H1 (cell line): ENCODE data around the gene MYLK2. TPM values are rescaled to one million over a fixed set of nuclear protein-coding genes. Genes with fewer than 3 reads are reported as not detected.

ENCODE experiments used
- CTCF ChIA-PET: fragments of 300-600 bp; sonication (Branson Sonifier 250); formaldehyde crosslinking; loops from one replicate; lab custom pipeline; 2021; ENCODE audit not compliant: partially characterized antibody; lab: Charles Lee
- POLR2A ChIA-PET: fragments of 300-600 bp; sonication (Branson Sonifier 250); formaldehyde crosslinking; loops from one replicate; lab custom pipeline; 2021; ENCODE audit warnings: inconsistent platforms; ENCODE audit not compliant: partially characterized antibody; lab: Charles Lee
- DNase-seq, 2 experiments: peaks; one replicate each; pipeline versions ENCODE4 v3.0.0 to v3.0.0-alpha.2; 2010 to 2022; ENCODE audit warnings: low spot score in 2 of 2, low read depth in 1 of 2, mixed read lengths in 1 of 2
- FAIRE-seq: peaks from 2 replicates; lab custom pipeline; 2011; peaks lifted over from hg19 to GRCh38; lab: Jason Lieb, UNC
- H2AFZ ChIP-seq: 2 replicates; pipeline ENCODE4 v1.8.1; 2012; ENCODE audit warnings: low read length, inconsistent platforms
- H2AK5ac ChIP-seq: 2 replicates; pipeline ENCODE4 v1.6.1; 2013; ENCODE audit warnings: low read depth, low read length
- H2BK120ac ChIP-seq: replicated peaks from 2 replicates; pipeline ENCODE3; 2013; ENCODE audit warnings: low read depth, low read length, inconsistent platforms
- H2BK12ac ChIP-seq: 2 replicates; pipeline ENCODE4 v1.6.1; 2013; ENCODE audit warnings: low read depth, low read length
- H2BK15ac ChIP-seq: 2 replicates; pipeline ENCODE4 v1.6.1; 2013; ENCODE audit warnings: low read length
- H2BK20ac ChIP-seq: 2 replicates; pipeline ENCODE4 v1.6.1; 2013; ENCODE audit warnings: low read length
- H2BK5ac ChIP-seq: 2 replicates; pipeline ENCODE4 v1.6.1; 2013; ENCODE audit warnings: low read depth, low read length
- H3K14ac ChIP-seq: 2 replicates; pipeline ENCODE4 v1.6.1; 2013; ENCODE audit warnings: inconsistent platforms; ENCODE audit not compliant: insufficient read length
- H3K18ac ChIP-seq: 2 replicates; pipeline ENCODE4 v1.6.1; 2013; ENCODE audit warnings: low read length; ENCODE audit errors: extremely low read depth
- H3K23ac ChIP-seq: 2 replicates; pipeline ENCODE4 v1.6.1; 2013; ENCODE audit warnings: inconsistent platforms; ENCODE audit not compliant: insufficient read length
- H3K23me2 ChIP-seq: 2 replicates; pipeline ENCODE4 v1.6.1; 2013; ENCODE audit warnings: low read depth, low read length
- H3K27ac ChIP-seq: 2 replicates; pipeline ENCODE4 v1.6.1; 2011; ENCODE audit warnings: low read depth, low read length, inconsistent platforms
- H3K27me3 ChIP-seq, 4 experiments: replicated peaks in 1 of 4; 1 replicate in 1 of 4; 2 replicates in 3 of 4; pipeline versions ENCODE4 v1.6.1 to v1.8.1; 2011 to 2013; ENCODE audit warnings: low read length in 3 of 4, mild to moderate bottlenecking in 3 of 4, inconsistent platforms in 2 of 4, mixed read lengths in 2 of 4, moderate library complexity in 1 of 4; ENCODE audit not compliant: control insufficient read depth in 3 of 4, insufficient read depth in 3 of 4; ENCODE audit errors: extremely low read depth in 1 of 4
- H3K36me3 ChIP-seq, 4 experiments: 2 replicates each; pipeline versions ENCODE4 v1.6.1 to v1.8.1; 2011 to 2013; ENCODE audit warnings: mild to moderate bottlenecking in 4 of 4, low read length in 3 of 4, moderate library complexity in 2 of 4, control low read depth in 1 of 4, inconsistent platforms in 1 of 4; ENCODE audit not compliant: insufficient read depth in 4 of 4, control insufficient read depth in 2 of 4
- H3K4ac ChIP-seq: replicated peaks from 2 replicates; pipeline ENCODE3; 2013; ENCODE audit warnings: low read length, low read depth, mixed read lengths, inconsistent platforms; ENCODE audit not compliant: insufficient read length
- H3K4me1 ChIP-seq, 4 experiments: replicated peaks in 1 of 4; 1 replicate in 1 of 4; 2 replicates in 3 of 4; pipeline versions ENCODE4 v1.6.1 to v1.8.1; 2011 to 2013; ENCODE audit warnings: low read length in 3 of 4, inconsistent platforms in 2 of 4, mixed read lengths in 1 of 4; ENCODE audit not compliant: insufficient read depth in 4 of 4, control insufficient read depth in 3 of 4
- H3K4me2 ChIP-seq, 2 experiments: 2 replicates each; pipeline versions ENCODE4 v1.6.1 to v1.8.1; 2011 to 2013; ENCODE audit warnings: low read depth in 2 of 2, low read length in 2 of 2, control low read depth in 1 of 2, inconsistent platforms in 1 of 2, mild to moderate bottlenecking in 1 of 2; ENCODE audit not compliant: insufficient read depth in 1 of 2
- H3K4me3 ChIP-seq, 4 experiments: fragments of 200-600, 300-600 bp in 1 of 4; sonication (generic), shearing (Covaris generic), sonication (Bioruptor Twin) in 1 of 4; 2 replicates each; pipeline versions ENCODE4 v1.5.1 to v1.8.1; 2011 to 2016; ENCODE audit warnings: low read length in 4 of 4, low read depth in 3 of 4, control low read depth in 2 of 4, inconsistent platforms in 2 of 4, mild to moderate bottlenecking in 2 of 4, mixed read lengths in 1 of 4, moderate library complexity in 1 of 4; ENCODE audit not compliant: insufficient read depth in 2 of 4; ENCODE audit errors: extremely low read depth in 1 of 4
- H3K56ac ChIP-seq: replicated peaks from 2 replicates; pipeline ENCODE3; 2013; ENCODE audit warnings: low read depth, mild to moderate bottlenecking, mixed read lengths, low read length, inconsistent platforms; ENCODE audit not compliant: insufficient read length
- H3K79me1 ChIP-seq: 2 replicates; pipeline ENCODE4 v1.6.1; 2013; ENCODE audit warnings: low read depth, low read length, control low read depth
- H3K79me2 ChIP-seq, 2 experiments: 2 replicates each; pipeline versions ENCODE4 v1.6.1 to v1.8.1; 2012 to 2013; ENCODE audit warnings: low read length in 2 of 2, mild to moderate bottlenecking in 2 of 2, inconsistent platforms in 1 of 2; ENCODE audit not compliant: insufficient read depth in 2 of 2, control insufficient read depth in 1 of 2
- H3K9ac ChIP-seq, 4 experiments: replicated peaks in 1 of 4; 1 replicate in 1 of 4; 2 replicates in 3 of 4; pipeline versions ENCODE4 v1.6.1 to v1.8.1; 2011 to 2013; ENCODE audit warnings: low read depth in 3 of 4, low read length in 3 of 4, control low read depth in 2 of 4, mild to moderate bottlenecking in 2 of 4, moderate library complexity in 2 of 4, inconsistent platforms in 1 of 4; ENCODE audit errors: extremely low read depth in 1 of 4
- H3K9me3 ChIP-seq, 2 experiments: 2 replicates each; pipeline versions ENCODE4 v1.6.1 to v1.8.1; 2012 to 2013; ENCODE audit warnings: mild to moderate bottlenecking in 2 of 2, moderate library complexity in 2 of 2, control low read depth in 1 of 2, inconsistent platforms in 1 of 2, low read depth in 1 of 2, low read length in 1 of 2, mixed read lengths in 1 of 2; ENCODE audit not compliant: insufficient read depth in 2 of 2
- H4K20me1 ChIP-seq, 2 experiments: replicated peaks in 1 of 2; 2 replicates each; pipeline versions ENCODE3 to v1.8.1; 2011 to 2013; ENCODE audit warnings: inconsistent platforms in 2 of 2, low read length in 2 of 2, mild to moderate bottlenecking in 1 of 2; ENCODE audit not compliant: insufficient read depth in 2 of 2, control insufficient read depth in 1 of 2
- H4K5ac ChIP-seq: 2 replicates; pipeline ENCODE4 v1.6.1; 2013; ENCODE audit warnings: low read length, low read depth, mixed read lengths, inconsistent platforms; ENCODE audit not compliant: insufficient read length
- H4K8ac ChIP-seq: 2 replicates; pipeline ENCODE4 v1.8.0; 2013; ENCODE audit warnings: mild to moderate bottlenecking, moderate library complexity, low read length, inconsistent platforms; ENCODE audit not compliant: insufficient read depth; ENCODE audit errors: extremely low read depth
- H4K91ac ChIP-seq: replicated peaks from 2 replicates; pipeline ENCODE3; 2013; ENCODE audit warnings: low read length, mixed read lengths, inconsistent platforms; ENCODE audit not compliant: insufficient read length
- CBX5 ChIP-seq: fragments of 300-800, 300-1000 bp; sonication (generic); IDR thresholded peaks from 2 replicates; pipeline ENCODE4 v1.7.1; 2016; ENCODE audit warnings: antibody characterized with exemption, low read length, low read depth
- EGR1 ChIP-seq: IDR thresholded peaks from 2 replicates; pipeline ENCODE4 v1.6.1; 2011; ENCODE audit warnings: low read depth, low read length, borderline replicate concordance
- EP300 ChIP-seq, 2 experiments: IDR thresholded peaks; 1 replicate in 1 of 2; 2 replicates in 1 of 2; pipeline ENCODE4 v1.6.1; 2011 to 2012; ENCODE audit warnings: low read depth in 2 of 2, low read length in 2 of 2, mild to moderate bottlenecking in 2 of 2, borderline replicate concordance in 1 of 2, inconsistent platforms in 1 of 2, moderate library complexity in 1 of 2
- POLR2AphosphoS5 ChIP-seq: IDR thresholded peaks from 2 replicates; pipeline ENCODE4 v1.6.1; 2011; ENCODE audit warnings: low read depth, low read length
- SIRT6 ChIP-seq: IDR thresholded peaks from one replicate; pipeline ENCODE4 v1.7.1; 2012; ENCODE audit warnings: low read length, inconsistent platforms
- TAF1 ChIP-seq: IDR thresholded peaks from 2 replicates; pipeline ENCODE4 v1.6.1; 2011; ENCODE audit warnings: mild to moderate bottlenecking, low read depth, low read length
- WGBS, 2 experiments: shearing (Covaris generic) in 1 of 2; methylation state at CpG; one replicate each; pipeline versions ENCODE4 v1.1.6 to v1.1.7; 2013 to 2015; ENCODE audit warnings: low lambda C conversion rate in 2 of 2, mixed read lengths in 2 of 2, inconsistent platforms in 1 of 2, low coverage in 1 of 2, missing lambda C conversion rate in 1 of 2; ENCODE audit not compliant: insufficient replicate concordance in 2 of 2, insufficient coverage in 1 of 2, insufficient read length in 1 of 2; ENCODE audit errors: extremely low coverage in 1 of 2, missing lambda C conversion rate in 1 of 2; 5-methylcytosine and 5-hydroxymethylcytosine counted together
- polyA plus RNA-seq, 7 experiments: library from polyadenylated mRNA; depleted of rRNA in 3 of 7; stranded (reverse) in 5 of 7; unstranded in 2 of 7; fragments of >200 nt in 5 of 7; fragments of 200-250 nt in 2 of 7; gene quantifications; 1 replicate in 5 of 7; 2 replicates in 1 of 7; 4 replicates in 1 of 7; pipeline versions ENCODE4 v1.2.1 to v1.2.3, GENCODE V29; 2011 to 2013; ENCODE audit warnings: missing spikeins in 2 of 7, mixed read lengths in 2 of 7
- total RNA-seq: library from RNA; stranded (reverse); fragmentation: NEBNext Ultra II Directional; extraction: Animal tissue kit (Norgen Biotek cat#: 25700); gene quantifications from 2 replicates; pipeline ENCODE4 v1.2.1, GENCODE V29; 2021

MYLK2 gene
- total and polyA plus RNA-seq, 2 of the 8 experiments (the other 6 are each of a cell fraction or from before 2014, with no cell fraction given) = 0.22 to 0.26 TPM

- Histone ChIP-seq H4K8ac (no peak overlapping the region), H3K18ac (no peak overlapping the region), H2AFZ (no peak overlapping the region), H3K79me2 (no peaks in the 10 kb centered on the region), H3K9me3 (no peaks in the 10 kb centered on the region), H3K36me3 (no peaks in the 10 kb centered on the region), H3K23me2 (no peaks in the 10 kb centered on the region), H3K4me3 (no peak overlapping the region), H4K91ac (no peak overlapping the region), H3K79me1 (no peaks in the 10 kb centered on the region), H3K4me1 (peaks cover 4 to 9% (median 8%) of the 10 kb centered on the region in 4 experiments; a peak in 6 of 7 replicates), H2BK15ac (no peak overlapping the region), H3K4me2 (no peak overlapping the region), H2AK5ac (no peak overlapping the region), H3K14ac (no peak overlapping the region), H2BK12ac (no peak overlapping the region), H3K56ac (no peak overlapping the region), H3K27me3 (no peaks in the 10 kb centered on the region), H3K27ac (no peak overlapping the region), H4K5ac (no peak overlapping the region), H3K4ac (no peak overlapping the region), H2BK20ac (no peak overlapping the region), H3K23ac (no peak overlapping the region), H2BK120ac (no peak overlapping the region), H3K9ac (no peak overlapping the region), H4K20me1 (no peaks in the 10 kb centered on the region), H2BK5ac (no peak overlapping the region)
- FAIRE-seq = no peak
- TF ChIP-seq TAF1 (no peak), SIRT6 (no peak), EGR1 (no peak), EP300 (IDR thresholded peaks at IDR 0.05; ENCODE audit: borderline replicate concordance in 1 of 2, low read depth in 2 of 2, low read length in 2 of 2) (no peak), POLR2AphosphoS5 (no peak), CBX5 (no peak)
- DNase-seq = no peak
- CTCF ChIA-PET = interaction anchor here (1.2 to 2.6 kb wide), 2 partner anchors 11 to 35 kb away, joined by 3 to 12 read pairs; no protein-coding TSS in a partner anchor
- POLR2A ChIA-PET = no interaction called here
- 89% methylated on average over 15 of the region's 15 CpGs; no CpG with 5 or more reads in 1 of the 2 experiments for WGBS, 2 experiments
These were observed 7.1 kb upstream of the MYLK2 start for GRCh38 chr20:31811796-31812728.
